ENCODE data around the gene FBXW4.

DNA sequence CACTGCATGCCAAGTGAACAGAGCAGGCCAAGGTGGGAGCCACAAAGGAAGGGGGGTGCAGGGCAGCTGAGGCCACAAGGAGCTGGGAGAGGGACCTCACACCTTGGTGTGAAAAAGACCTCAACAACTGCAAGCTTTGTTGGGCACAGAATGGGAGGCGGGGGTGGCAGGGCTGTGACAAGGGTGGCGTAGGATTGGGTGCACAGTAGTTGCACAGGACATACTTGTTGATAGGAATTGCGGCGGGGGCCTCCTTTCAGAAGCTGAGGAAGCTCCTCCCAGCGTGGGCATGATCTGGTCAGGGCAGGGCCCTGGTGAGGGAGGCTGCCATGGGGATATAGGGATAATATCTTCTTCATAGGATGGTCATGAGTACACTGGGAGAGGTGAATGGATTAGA lies 132.7 kb downstream of the FBXW4 start:
- no peak for TF ChIP-seq POLR2A (IDR thresholded peaks at IDR 0.05)
- TF ChIP-seq, protein P1, sequence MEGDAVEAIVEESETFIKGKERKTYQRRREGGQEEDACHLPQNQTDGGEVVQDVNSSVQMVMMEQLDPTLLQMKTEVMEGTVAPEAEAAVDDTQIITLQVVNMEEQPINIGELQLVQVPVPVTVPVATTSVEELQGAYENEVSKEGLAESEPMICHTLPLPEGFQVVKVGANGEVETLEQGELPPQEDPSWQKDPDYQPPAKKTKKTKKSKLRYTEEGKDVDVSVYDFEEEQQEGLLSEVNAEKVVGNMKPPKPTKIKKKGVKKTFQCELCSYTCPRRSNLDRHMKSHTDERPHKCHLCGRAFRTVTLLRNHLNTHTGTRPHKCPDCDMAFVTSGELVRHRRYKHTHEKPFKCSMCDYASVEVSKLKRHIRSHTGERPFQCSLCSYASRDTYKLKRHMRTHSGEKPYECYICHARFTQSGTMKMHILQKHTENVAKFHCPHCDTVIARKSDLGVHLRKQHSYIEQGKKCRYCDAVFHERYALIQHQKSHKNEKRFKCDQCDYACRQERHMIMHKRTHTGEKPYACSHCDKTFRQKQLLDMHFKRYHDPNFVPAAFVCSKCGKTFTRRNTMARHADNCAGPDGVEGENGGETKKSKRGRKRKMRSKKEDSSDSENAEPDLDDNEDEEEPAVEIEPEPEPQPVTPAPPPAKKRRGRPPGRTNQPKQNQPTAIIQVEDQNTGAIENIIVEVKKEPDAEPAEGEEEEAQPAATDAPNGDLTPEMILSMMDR (IDR thresholded peaks at IDR 0.05) = no peak
